ENCODE data around the gene KCNH2.
"Not testable (repeated sequence)": the region's sequence is repeated elsewhere in the genome, so short reads cannot be mapped to it uniquely, and the experiment has no call there.

Gene KCNH2, protein sequence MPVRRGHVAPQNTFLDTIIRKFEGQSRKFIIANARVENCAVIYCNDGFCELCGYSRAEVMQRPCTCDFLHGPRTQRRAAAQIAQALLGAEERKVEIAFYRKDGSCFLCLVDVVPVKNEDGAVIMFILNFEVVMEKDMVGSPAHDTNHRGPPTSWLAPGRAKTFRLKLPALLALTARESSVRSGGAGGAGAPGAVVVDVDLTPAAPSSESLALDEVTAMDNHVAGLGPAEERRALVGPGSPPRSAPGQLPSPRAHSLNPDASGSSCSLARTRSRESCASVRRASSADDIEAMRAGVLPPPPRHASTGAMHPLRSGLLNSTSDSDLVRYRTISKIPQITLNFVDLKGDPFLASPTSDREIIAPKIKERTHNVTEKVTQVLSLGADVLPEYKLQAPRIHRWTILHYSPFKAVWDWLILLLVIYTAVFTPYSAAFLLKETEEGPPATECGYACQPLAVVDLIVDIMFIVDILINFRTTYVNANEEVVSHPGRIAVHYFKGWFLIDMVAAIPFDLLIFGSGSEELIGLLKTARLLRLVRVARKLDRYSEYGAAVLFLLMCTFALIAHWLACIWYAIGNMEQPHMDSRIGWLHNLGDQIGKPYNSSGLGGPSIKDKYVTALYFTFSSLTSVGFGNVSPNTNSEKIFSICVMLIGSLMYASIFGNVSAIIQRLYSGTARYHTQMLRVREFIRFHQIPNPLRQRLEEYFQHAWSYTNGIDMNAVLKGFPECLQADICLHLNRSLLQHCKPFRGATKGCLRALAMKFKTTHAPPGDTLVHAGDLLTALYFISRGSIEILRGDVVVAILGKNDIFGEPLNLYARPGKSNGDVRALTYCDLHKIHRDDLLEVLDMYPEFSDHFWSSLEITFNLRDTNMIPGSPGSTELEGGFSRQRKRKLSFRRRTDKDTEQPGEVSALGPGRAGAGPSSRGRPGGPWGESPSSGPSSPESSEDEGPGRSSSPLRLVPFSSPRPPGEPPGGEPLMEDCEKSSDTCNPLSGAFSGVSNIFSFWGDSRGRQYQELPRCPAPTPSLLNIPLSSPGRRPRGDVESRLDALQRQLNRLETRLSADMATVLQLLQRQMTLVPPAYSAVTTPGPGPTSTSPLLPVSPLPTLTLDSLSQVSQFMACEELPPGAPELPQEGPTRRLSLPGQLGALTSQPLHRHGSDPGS

DNA sequence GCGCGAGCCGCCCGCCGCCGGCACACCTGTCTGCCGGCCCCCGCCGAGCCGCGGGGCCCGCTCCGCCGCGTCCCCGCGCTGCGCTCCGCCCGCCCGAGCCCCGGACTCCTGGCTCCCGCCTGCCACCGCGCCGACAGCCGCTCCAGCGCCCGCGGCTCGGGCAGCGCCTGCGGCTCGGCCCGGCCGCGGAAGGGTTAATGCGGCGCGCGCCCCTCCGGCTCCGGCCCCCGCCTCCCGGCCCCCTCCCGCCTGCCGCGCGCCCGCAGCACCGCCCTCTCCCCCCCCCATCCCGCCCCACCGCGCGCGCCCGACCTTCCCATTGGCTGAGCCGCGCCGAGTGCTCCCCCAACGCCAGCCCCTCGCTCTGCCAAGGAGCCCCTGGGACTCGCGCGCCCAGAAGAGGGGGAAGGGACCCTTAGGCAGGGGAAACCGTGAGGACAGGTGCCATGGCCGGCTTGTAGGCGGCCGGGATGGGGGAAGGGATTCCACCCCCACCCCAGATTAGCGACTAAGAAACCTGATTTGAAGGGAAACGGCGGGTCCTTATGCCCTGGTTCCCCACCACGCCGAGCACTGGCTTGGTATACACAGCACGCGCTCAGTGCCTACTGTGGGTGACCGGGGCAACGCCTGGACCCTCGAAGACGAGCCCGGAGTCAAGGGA is at the start of gene KCNH2:
Gene KCNH2, minus strand, starts transcription at position 196 of the 664 bp plus-strand sequence. CDS start 408 bp downstream, outside the sequence.
- peaks cover 8% of the 10 kb centered on the region for H3K27me3 ChIP-seq (ENCODE audit: low read depth, low read length)
- H3K9me3 ChIP-seq (ENCODE audit: control insufficient read depth in 1 of 2, low read length in 2 of 2) = no peaks in the 10 kb centered on the region
- no peaks in the 10 kb centered on the region for H3K36me3 ChIP-seq (ENCODE audit: control insufficient read depth in 1 of 2, insufficient read depth in 2 of 2, low read length in 2 of 2)
- peaks cover 5 to 61% of the 10 kb centered on the region in 2 donors for H3K4me1 ChIP-seq (ENCODE audit: control insufficient read depth in 1 of 2, insufficient read depth in 2 of 2, low read length in 2 of 2)
- no peak within 1 kb of the TSS for H3K27ac ChIP-seq (ENCODE audit: low read length)
- peak within 1 kb of the TSS; percentile 46 to 69 for H3K4me3 ChIP-seq (ENCODE audit: low read depth in 1 of 2, low read length in 2 of 2)

DNA sequence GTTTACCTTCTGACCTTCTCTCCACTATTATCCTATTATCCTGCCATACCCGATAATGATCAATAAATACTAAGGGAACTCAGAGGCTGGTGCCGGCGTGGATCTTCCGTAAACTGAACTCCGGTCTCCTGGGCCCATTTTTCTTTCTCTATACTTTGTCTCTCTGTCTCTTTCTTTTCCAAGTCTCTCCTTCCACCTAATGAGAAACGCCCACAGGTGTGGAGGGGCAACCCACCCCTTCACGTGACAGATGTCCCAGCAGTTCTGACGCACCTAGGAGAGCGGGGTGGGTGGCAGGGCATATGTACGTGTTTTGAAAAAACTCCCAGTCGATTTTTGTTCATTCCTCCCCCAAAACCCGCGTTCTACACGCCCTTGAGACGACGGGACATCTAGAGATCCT is 49.6 kb upstream of the KCNH2 start:
- Histone ChIP-seq H3K4me3 (ENCODE audit: low read depth in 1 of 2, low read length in 2 of 2) (peak overlapping the region; percentile 67 to 89), H3K27ac (ENCODE audit: low read length) (peak overlapping the region; percentile 41)
- not testable (repeated sequence) for H3K9me3 ChIP-seq (ENCODE audit: control insufficient read depth in 1 of 2, low read length in 2 of 2); H3K27me3 ChIP-seq (ENCODE audit: low read depth, low read length); H3K4me1 ChIP-seq (ENCODE audit: control insufficient read depth in 1 of 2, insufficient read depth in 2 of 2, low read length in 2 of 2); H3K36me3 ChIP-seq (ENCODE audit: control insufficient read depth in 1 of 2, insufficient read depth in 2 of 2, low read length in 2 of 2)

DNA sequence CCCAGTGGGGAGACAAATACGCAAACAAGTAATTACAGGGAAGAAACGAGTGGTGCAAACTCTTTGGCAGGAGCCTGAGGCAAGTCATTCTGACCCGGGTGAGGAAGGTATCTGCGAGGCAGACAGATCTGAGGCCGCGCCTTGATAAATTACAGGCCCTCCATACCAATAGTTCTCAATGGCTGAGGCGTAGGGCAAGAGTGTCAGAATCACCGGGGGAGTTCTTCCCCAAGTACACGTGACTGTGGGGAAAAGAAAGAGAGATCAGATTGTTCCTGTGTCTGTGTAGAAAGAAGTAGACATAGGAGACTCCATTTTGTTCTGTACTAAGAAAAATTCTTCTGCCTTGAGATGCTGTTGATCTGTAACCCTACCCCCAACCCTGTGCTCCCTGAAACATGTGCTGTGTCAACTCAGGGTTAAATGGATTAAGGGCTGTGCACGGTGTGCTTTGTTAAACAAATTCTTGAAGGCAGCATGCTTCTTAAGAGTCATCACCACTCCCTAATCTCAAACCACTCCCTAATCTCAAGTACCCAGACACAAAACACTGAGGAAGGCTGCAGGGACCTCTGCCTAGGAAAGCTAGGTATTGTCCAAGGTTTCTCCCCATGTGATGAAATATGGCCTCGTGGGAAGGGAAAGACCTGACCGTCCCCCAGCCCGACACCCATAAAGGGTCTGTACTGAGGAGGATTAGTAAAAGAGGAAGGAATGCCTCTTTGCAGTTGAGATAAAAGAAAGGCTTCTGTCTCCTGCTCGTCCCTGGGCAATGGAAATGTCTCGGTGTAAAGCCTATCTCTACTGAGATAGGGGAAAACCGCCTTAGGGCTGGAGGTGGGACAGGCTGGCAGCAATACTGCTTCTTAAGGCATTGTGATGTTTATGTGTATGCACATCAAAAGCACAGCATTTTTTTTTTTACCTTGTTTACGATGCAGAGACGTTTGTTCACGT is 48.9 kb upstream of the KCNH2 start:
- not testable (repeated sequence) for H3K27me3 ChIP-seq (ENCODE audit: low read depth, low read length); H3K36me3 ChIP-seq (ENCODE audit: control insufficient read depth in 1 of 2, insufficient read depth in 2 of 2, low read length in 2 of 2); H3K4me1 ChIP-seq (ENCODE audit: control insufficient read depth in 1 of 2, insufficient read depth in 2 of 2, low read length in 2 of 2); H3K27ac ChIP-seq (ENCODE audit: low read length); H3K9me3 ChIP-seq (ENCODE audit: control insufficient read depth in 1 of 2, low read length in 2 of 2)
- peak overlapping the region in 1 of 2 donors; percentile 67 for H3K4me3 ChIP-seq (ENCODE audit: low read depth in 1 of 2, low read length in 2 of 2)

DNA sequence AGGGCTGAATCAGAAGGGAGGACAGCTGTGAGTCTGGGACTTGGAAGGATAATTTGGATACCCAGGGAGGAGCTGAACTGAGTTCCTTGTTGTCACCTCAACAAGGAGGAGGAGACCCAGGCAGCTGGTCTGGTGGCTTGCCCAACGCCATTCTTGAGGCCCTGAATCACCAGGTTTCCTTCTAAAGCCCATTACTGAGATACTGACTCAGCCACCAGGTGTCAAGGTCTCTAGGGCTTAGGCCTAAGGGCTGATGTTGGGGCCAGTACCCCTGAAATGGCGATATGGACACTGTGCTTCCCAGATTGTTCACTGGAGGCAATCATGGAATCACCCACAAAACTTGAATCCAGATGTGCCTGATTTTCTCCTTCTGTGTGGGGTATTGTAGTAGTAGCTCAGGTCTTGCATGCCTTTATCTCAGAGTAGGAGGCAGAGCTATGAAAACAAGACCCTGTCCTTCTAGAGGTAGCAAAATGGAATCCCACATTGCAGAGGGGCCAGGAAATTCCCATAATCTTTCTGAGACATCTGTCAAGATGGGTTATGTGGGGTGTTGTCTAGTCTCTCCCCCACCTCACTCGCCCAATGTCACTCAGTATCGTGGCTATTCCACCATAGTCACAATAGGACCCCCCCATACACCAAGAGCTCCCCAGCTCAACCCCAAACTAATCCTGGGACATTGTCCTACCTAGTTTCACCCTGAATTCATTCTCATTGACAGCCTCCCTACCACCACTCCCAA is 48.0 kb upstream of the KCNH2 start:
- H3K36me3 ChIP-seq (ENCODE audit: control insufficient read depth in 1 of 2, insufficient read depth in 2 of 2, low read length in 2 of 2) = no peaks in the 10 kb centered on the region
- H3K9me3 ChIP-seq (ENCODE audit: control insufficient read depth in 1 of 2, low read length in 2 of 2) = no peaks in the 10 kb centered on the region
- H3K27me3 ChIP-seq (ENCODE audit: low read depth, low read length) = no peaks in the 10 kb centered on the region
- peaks cover 0 to 7% of the 10 kb centered on the region in 2 donors for H3K4me1 ChIP-seq (ENCODE audit: control insufficient read depth in 1 of 2, insufficient read depth in 2 of 2, low read length in 2 of 2)
- no peak overlapping the region for H3K4me3 ChIP-seq (ENCODE audit: low read depth in 1 of 2, low read length in 2 of 2)
- no peak overlapping the region for H3K27ac ChIP-seq (ENCODE audit: low read length)

DNA sequence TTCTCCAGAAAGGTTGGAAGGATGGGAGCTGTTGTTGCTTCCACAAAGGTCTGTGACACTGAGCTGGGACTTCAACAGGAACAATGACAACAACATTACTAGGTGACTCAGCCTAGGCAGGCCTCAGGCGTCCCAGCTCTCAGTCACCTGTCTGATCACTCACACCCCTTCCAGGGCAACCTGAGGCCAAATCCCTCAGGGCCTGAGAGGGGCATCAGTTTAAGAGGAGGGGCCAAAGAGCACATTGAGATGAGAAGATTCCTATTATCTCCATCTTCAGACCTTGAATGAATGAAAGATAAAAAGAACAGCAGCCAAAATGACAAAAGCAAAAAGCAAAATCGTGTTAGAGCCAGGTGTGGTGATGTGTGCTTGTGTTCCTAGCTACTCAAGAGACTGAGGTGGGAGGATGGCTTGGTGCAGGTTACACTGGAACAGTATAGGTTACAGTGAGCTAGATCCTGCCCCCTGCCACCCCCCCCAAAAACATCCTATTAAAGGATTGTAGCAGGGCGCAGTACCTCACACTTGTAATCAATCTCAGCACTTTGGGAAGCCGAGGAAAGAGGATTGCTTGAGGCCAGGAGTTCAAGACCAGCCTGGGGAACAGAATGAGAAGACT is 46.4 kb upstream of the KCNH2 start, which contains the start of gene ATG9B:
Gene ATG9B, minus strand, starts transcription at position 60 of the 622 bp plus-strand sequence. CDS start 71 bp downstream, outside the sequence.
- H3K27me3 ChIP-seq (ENCODE audit: low read depth, low read length) = peaks cover 8% of the 10 kb centered on the region
- no peaks in the 10 kb centered on the region for H3K36me3 ChIP-seq (ENCODE audit: control insufficient read depth in 1 of 2, insufficient read depth in 2 of 2, low read length in 2 of 2)
- peaks cover 0 to 7% of the 10 kb centered on the region in 2 donors for H3K4me1 ChIP-seq (ENCODE audit: control insufficient read depth in 1 of 2, insufficient read depth in 2 of 2, low read length in 2 of 2)
- H3K4me3 ChIP-seq (ENCODE audit: low read depth in 1 of 2, low read length in 2 of 2) = no peak within 1 kb of the TSS
- no peak within 1 kb of the TSS for H3K27ac ChIP-seq (ENCODE audit: low read length)
- no peaks in the 10 kb centered on the region for H3K9me3 ChIP-seq (ENCODE audit: control insufficient read depth in 1 of 2, low read length in 2 of 2)

DNA sequence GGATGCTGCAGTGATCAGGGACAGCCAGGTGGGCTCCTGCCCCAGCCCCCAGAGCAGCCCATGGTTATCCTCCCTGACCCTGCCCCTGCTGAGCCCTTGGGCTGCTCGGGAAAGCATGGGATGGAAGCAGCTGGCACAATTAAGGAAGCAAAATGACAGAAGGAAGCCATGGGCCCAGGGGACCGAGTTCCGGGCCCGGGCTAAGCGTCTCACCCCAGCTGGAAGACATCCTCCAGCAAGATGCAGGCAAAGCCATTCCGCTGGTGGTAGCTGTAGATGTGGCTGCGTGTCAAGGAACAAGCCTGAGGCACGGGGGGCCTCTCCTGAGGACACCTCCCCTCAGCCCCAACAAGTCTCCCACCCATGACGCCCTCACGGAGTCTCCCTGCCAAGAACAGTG is 45.1 kb upstream of the KCNH2 start:
- H3K27me3 ChIP-seq (ENCODE audit: low read depth, low read length) = peaks cover 15% of the 10 kb centered on the region
- no peaks in the 10 kb centered on the region for H3K9me3 ChIP-seq (ENCODE audit: control insufficient read depth in 1 of 2, low read length in 2 of 2)
- H3K4me1 ChIP-seq (ENCODE audit: control insufficient read depth in 1 of 2, insufficient read depth in 2 of 2, low read length in 2 of 2) = peaks cover 0 to 4% of the 10 kb centered on the region in 2 donors
- no peak overlapping the region for H3K4me3 ChIP-seq (ENCODE audit: low read depth in 1 of 2, low read length in 2 of 2)
- no peaks in the 10 kb centered on the region for H3K36me3 ChIP-seq (ENCODE audit: control insufficient read depth in 1 of 2, insufficient read depth in 2 of 2, low read length in 2 of 2)
- H3K27ac ChIP-seq (ENCODE audit: low read length) = no peak overlapping the region

DNA sequence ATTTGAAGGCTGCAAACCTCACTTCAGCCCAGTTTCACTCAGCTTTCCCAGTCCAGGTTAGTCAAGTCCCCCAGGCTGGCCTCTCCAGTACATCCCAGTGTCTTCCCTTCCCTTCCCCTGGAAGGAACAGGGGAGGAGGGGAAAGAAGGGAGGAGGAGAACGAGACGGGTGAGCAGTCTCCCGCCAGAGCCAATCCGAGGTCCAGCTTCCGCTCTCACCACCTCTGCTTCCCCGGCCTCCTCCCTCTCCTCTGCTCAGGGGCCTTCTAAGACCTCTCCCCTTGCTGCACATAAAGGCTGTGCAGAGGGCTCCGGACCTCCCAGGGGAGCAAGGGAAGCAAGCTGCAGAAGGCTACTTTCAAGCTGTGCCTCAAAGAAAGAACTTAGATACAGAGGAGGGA is 42.1 kb upstream of the KCNH2 start:
- peaks cover 20% of the 10 kb centered on the region for H3K27me3 ChIP-seq (ENCODE audit: low read depth, low read length)
- H3K9me3 ChIP-seq (ENCODE audit: control insufficient read depth in 1 of 2, low read length in 2 of 2) = no peaks in the 10 kb centered on the region
- H3K4me1 ChIP-seq (ENCODE audit: control insufficient read depth in 1 of 2, insufficient read depth in 2 of 2, low read length in 2 of 2) = peaks cover 0 to 9% of the 10 kb centered on the region in 2 donors
- H3K27ac ChIP-seq (ENCODE audit: low read length) = no peak overlapping the region
- no peak overlapping the region for H3K4me3 ChIP-seq (ENCODE audit: low read depth in 1 of 2, low read length in 2 of 2)
- no peaks in the 10 kb centered on the region for H3K36me3 ChIP-seq (ENCODE audit: control insufficient read depth in 1 of 2, insufficient read depth in 2 of 2, low read length in 2 of 2)

DNA sequence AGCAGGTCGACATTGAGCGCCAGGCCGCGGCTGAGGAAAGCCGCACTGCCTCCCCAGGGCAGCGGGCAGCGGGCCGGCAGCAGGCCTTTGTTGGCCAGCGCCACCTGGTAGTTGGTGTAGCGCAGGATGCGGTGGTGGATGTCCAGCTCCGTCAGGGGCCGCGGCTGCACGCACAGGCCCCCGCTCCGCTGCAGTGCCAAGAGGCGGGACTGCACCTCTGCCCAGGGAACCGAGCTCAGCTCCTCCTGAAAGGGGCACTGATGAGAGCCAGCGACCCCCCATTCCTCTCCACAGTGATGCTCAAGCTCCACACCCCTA is 41.0 kb upstream of the KCNH2 start:
- H3K27me3 ChIP-seq (ENCODE audit: low read depth, low read length) = peaks cover 20% of the 10 kb centered on the region
- H3K27ac ChIP-seq (ENCODE audit: low read length) = no peak overlapping the region
- H3K4me3 ChIP-seq (ENCODE audit: low read depth in 1 of 2, low read length in 2 of 2) = peak overlapping the region in 1 of 2 donors; percentile 48
- H3K36me3 ChIP-seq (ENCODE audit: control insufficient read depth in 1 of 2, insufficient read depth in 2 of 2, low read length in 2 of 2) = no peaks in the 10 kb centered on the region
- no peaks in the 10 kb centered on the region for H3K9me3 ChIP-seq (ENCODE audit: control insufficient read depth in 1 of 2, low read length in 2 of 2)
- H3K4me1 ChIP-seq (ENCODE audit: control insufficient read depth in 1 of 2, insufficient read depth in 2 of 2, low read length in 2 of 2) = peaks cover 0 to 10% of the 10 kb centered on the region in 2 donors

DNA sequence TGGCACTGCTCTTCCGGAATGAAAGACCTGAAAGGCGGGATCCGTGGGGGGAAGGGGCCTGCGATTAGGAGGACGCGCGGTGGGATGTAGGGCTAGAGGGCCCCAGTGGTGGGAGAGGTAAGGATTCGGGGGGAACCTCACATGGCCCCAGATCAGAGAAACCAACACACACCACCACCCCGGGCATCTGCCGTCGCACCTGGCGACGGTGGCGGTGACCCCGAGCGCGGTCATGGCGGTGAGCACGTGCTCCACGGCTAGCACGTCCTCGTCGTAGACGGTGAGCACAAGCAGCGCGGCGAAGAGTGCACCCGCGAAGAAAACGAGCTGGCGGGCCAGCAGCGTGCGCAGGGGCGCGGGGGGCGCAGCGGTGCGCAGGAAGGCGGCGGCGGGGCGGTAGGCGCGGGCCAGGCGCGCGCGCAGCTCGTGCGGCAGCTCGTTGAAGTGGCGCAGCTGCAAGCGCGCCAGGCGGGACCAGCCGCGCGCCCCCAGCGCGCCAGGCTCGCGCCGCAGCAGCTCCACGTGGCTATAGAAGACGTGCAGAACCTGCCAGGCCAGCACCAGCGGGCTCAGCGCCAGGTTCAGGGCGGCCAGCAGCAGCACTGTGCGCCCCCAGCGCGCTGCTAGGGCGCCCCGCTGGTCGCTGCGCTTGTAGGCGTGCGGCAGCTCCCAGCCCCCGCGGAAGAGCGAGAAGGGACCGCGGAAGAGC is 40.5 kb upstream of the KCNH2 start:
- peaks cover 0 to 15% of the 10 kb centered on the region in 2 donors for H3K4me1 ChIP-seq (ENCODE audit: control insufficient read depth in 1 of 2, insufficient read depth in 2 of 2, low read length in 2 of 2)
- peak overlapping the region; percentile 11 to 50 for H3K4me3 ChIP-seq (ENCODE audit: low read depth in 1 of 2, low read length in 2 of 2)
- H3K9me3 ChIP-seq (ENCODE audit: control insufficient read depth in 1 of 2, low read length in 2 of 2) = no peaks in the 10 kb centered on the region
- no peaks in the 10 kb centered on the region for H3K36me3 ChIP-seq (ENCODE audit: control insufficient read depth in 1 of 2, insufficient read depth in 2 of 2, low read length in 2 of 2)
- no peak overlapping the region for H3K27ac ChIP-seq (ENCODE audit: low read length)
- peaks cover 20% of the 10 kb centered on the region for H3K27me3 ChIP-seq (ENCODE audit: low read depth, low read length)
